ENCODE results near the gene VSTM2L.

DNA sequence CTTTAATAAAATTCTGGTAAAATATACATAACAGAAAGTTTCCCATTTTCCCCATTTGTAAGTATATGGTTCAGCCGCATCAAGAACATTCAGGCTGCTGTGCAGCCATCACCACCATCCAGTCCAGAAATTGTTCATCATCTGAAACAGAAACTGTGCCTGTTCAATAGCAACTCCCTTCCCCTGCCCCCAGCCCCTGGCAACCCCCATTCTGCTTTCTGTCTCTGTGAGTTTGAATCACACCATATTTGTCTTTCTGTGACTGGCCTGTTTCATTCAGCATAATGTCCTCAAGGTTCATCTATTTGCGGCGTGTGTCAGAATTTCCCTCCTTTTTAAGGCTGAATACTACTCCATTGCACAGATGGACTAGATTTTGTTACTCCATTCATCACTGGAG lies 19.1 kb downstream of the VSTM2L start:
- TF ChIP-seq CTCF (conservative IDR thresholded peaks at IDR 0.05 in 1 of 2, IDR thresholded peaks at IDR 0.05 in 1 of 2; ENCODE audit: low read depth in 1 of 2, low read length in 2 of 2) (no peak), EZH2 (IDR thresholded peaks at IDR 0.05; ENCODE audit: low read length, missing control alignments) (no peak)

All from fibroblast of lung (primary cell).